HG03460 (cell line): ENCODE measurements around the gene TSR2.
"Not testable (repeated sequence)": the region's sequence is repeated elsewhere in the genome, so short reads cannot be mapped to it uniquely, and the experiment has no call there.

Experiments
- ATAC-seq: cut with Tn5 transposase; IDR thresholded peaks from one replicate; pipeline ENCODE4 v1.9.1; 2021; ENCODE audit not compliant: unreplicated experiment

TSR2 gene

GRCh38 chrX:54470054-54470760, 30.0 kb downstream of the TSR2 start:
- ATAC-seq: no peak

- ATAC-seq: no peak
Measured at GRCh38 chrX:54473993-54474859, 34.0 kb downstream of the TSR2 start.

- ATAC-seq: no peak
Measured at GRCh38 chrX:54479136-54480111, 39.2 kb downstream of the TSR2 start.

GRCh38 chrX:54482839-54483593, 42.8 kb downstream of the TSR2 start:
- ATAC-seq: no peak

- no peak for ATAC-seq
Measured at GRCh38 chrX:54483946-54484345, 43.7 kb downstream of the TSR2 start.

GRCh38 chrX:54484666-54485065, 44.5 kb downstream of the TSR2 start:
- ATAC-seq: no peak

GRCh38 chrX:54489819-54490218, 49.6 kb downstream of the TSR2 start:
- not testable (repeated sequence) for ATAC-seq

- no peak for ATAC-seq
Measured at GRCh38 chrX:54492340-54492739, 52.1 kb downstream of the TSR2 start.

GRCh38 chrX:54494166-54494988, 54.2 kb downstream of the TSR2 start:
- no peak for ATAC-seq
